ENCODE results near the gene NT5DC3. TPM values are rescaled to one million over a fixed set of nuclear protein-coding genes. Genes with fewer than 3 reads are reported as not detected.

Gene NT5DC3
- total and polyA plus RNA-seq, 9 of the 15 experiments (the other 6 are each of a cell fraction or from before 2014, with no cell fraction given): 6.3 to 33.5 (median 24.5) TPM

- no peak overlapping the region for H3K9ac ChIP-seq (ENCODE audit: insufficient read depth in 1 of 2, low read depth in 2 of 2, low read length in 2 of 2)
- no peaks in the 10 kb centered on the region for H3K36me3 ChIP-seq (ENCODE audit: control insufficient read depth, insufficient read depth, low read length)
- peaks cover 3% of the 10 kb centered on the region for H3K9me1 ChIP-seq (ENCODE audit: control insufficient read depth, insufficient read depth, low read length)
- POLR2A ChIA-PET: no interaction called here
- H4K20me1 ChIP-seq (replicated peaks; ENCODE audit: control insufficient read depth, insufficient read depth, low read length): no peaks in the 10 kb centered on the region; the same call in 1 of the 2 replicates
- DNase-seq (ENCODE audit: extremely low read depth in 1 of 4, low spot score in 3 of 4) (no peak), FAIRE-seq (no peak), ATAC-seq (no peak)
- H3K27ac ChIP-seq (ENCODE audit: extremely low read depth, low read depth, low read length): no peak overlapping the region
- H3K4me3 ChIP-seq: no peak overlapping the region
- WGBS (ENCODE audit: insufficient coverage, low coverage, missing lambda C conversion rate): 34% methylated on average over 3 of the region's 3 CpGs
- CTCF ChIA-PET (ENCODE audit: low intra/inter-chr PET ratio): no interaction called here
- H3K4me1 ChIP-seq (replicated peaks in 1 of 2; ENCODE audit: control insufficient read depth in 2 of 2, insufficient read depth in 2 of 2, low read length in 2 of 2): no peaks in the 10 kb centered on the region
- no peak overlapping the region for H3K4me2 ChIP-seq (ENCODE audit: insufficient read depth, low read length)
- no peaks in the 10 kb centered on the region for H3K79me2 ChIP-seq (ENCODE audit: control insufficient read depth, insufficient read depth, low read length)
- BruUV-seq (replicated peaks): no TSS peak
- in situ Hi-C loops (cut with MboI) (no loop called here), intact Hi-C loops (cut with micrococcal nuclease) (no loop called here)
- TF ChIP-seq SREBF2 (CRISPR knock-in tag; IDR thresholded peaks at IDR 0.05) (no peak), BHLHE40 (IDR thresholded peaks at IDR 0.05; ENCODE audit: low read length) (no peak), MCM5 (IDR thresholded peaks at IDR 0.05; ENCODE audit: low read depth) (no peak), NFE2 (IDR thresholded peaks at IDR 0.05; ENCODE audit: low read depth) (no peak), MYBL2 (IDR thresholded peaks at IDR 0.05; ENCODE audit: low read depth) (no peak), MYBL2 (CRISPR knock-in tag; IDR thresholded peaks at IDR 0.05; ENCODE audit: borderline replicate concordance) (no peak), SRSF1 (IDR thresholded peaks at IDR 0.05; ENCODE audit: low read depth, low read length) (no peak), MNT (conservative IDR thresholded peaks at IDR 0.05) (no peak), CREM (IDR thresholded peaks at IDR 0.05; ENCODE audit: low read depth) (no peak), SNAPC5 (CRISPR knock-in tag; IDR thresholded peaks at IDR 0.05) (no peak), ERF (CRISPR knock-in tag; IDR thresholded peaks at IDR 0.05) (no peak), COPS2 (conservative IDR thresholded peaks at IDR 0.05) (no peak), BRF1 (IDR thresholded peaks at IDR 0.05; ENCODE audit: borderline replicate concordance, extremely low read depth, insufficient read length) (no peak)
- no peak overlapping the region for H2AFZ ChIP-seq (ENCODE audit: low read depth, low read length)
- peaks cover 0 to 6% of the 10 kb centered on the region in 2 experiments; a peak in 1 of 5 replicates for H3K27me3 ChIP-seq (ENCODE audit: control insufficient read depth in 2 of 2, insufficient read depth in 2 of 2, low read length in 2 of 2)
- H3K9me3 ChIP-seq (replicated peaks; ENCODE audit: control insufficient read depth, insufficient read depth, low read depth, low read length): no peaks in the 10 kb centered on the region
Observed at GRCh38 chr12:103755425-103755824, 85.6 kb downstream of the NT5DC3 start.
